Diencephalon (tissue), 1 donor: ENCODE data around the gene TFF3. TPM values are rescaled to one million over a fixed set of nuclear protein-coding genes. Genes with fewer than 3 reads are reported as not detected.

Source experiments
- total RNA-seq: library from RNA; depleted of rRNA; stranded (reverse); fragments of >200 nt; gene quantifications from one replicate; pipeline ENCODE4 v1.2.3, GENCODE V29; 2014

The TFF3 gene
- total RNA-seq, result not detected

DNA sequence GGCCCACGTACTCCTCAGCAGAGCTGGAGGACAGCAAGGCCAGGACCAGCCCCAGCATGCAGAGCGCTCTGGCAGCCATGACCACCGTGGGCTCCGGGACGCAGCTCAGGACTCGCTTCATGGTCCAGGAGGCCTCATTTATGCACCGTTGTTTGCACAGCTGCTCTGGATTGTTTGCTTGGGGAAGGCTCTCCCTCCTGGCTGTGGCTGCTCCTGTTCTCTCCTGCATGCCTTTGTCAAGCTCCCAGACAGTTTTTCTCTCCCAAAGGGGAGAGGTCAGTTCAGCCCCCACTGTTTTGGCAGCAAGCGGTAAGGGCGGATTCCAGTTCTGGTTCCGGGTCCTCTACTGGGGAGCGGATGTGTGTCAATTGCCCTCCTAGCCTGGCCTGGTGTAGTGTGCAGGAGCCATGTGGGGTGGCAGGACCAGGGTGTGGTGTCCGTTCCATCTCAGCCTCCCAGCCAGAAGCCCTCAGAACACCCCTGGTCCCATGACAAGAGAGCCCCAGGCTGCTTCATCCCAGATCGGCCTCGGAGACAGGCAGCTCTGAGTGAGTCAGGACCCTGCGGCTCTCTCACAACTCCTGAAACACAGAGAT, at the start of gene TFF3:
Gene TFF3 (minus strand): TSS at position 114 of the 596 bp plus-strand sequence. CDS start 35 bp downstream, at position 79.

DNA sequence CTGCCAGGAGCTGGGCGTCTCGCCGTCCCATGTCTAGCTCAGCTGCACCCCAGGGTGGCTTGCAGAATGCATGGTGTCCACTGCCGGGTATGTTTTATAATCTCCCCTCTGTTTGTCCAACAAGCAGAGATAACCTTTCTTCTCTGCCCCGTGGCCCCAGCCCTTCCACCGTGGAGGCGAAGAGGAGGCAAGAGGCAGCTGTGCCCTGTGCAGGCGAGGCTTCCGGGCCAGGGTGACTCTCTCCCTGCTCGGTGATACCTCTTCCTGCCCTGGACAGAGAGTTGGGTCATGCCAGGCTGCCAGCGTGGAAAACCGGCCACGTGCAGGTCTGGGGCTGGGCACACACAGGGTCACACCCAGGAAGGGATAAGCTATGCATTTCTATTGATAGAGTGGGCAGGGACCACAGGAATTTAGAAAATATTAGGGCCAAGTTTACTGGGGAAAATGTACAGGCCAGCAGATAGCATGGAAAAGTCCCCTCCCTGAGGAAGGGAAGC, 35.8 kb upstream of the TFF3 start, which contains the start of gene TFF2:
Gene TFF2 (minus strand): TSS at position 68 of the 500 bp plus-strand sequence. CDS start 37 bp downstream, at position 31.

Other genes with a start within 250 kb of the TFF3 start
- gene UMODL1, start 244.1 kb downstream of the TFF3 start, total RNA-seq, result not detected
- gene ABCG1, start 96.3 kb downstream of the TFF3 start, total RNA-seq, result 23.5 TPM
- gene TFF2, start 35.6 kb upstream of the TFF3 start, total RNA-seq, result not detected
- gene TFF1, start 51.1 kb upstream of the TFF3 start, total RNA-seq, result not detected
- gene TMPRSS3, start 80.6 kb upstream of the TFF3 start, total RNA-seq, result 0.23 TPM
- not detected for gene UBASH3A, start 88.5 kb upstream of the TFF3 start, total RNA-seq
- 9.9 TPM for gene RSPH1, start 180.8 kb upstream of the TFF3 start, total RNA-seq
- gene SLC37A1, start 198.4 kb upstream of the TFF3 start, total RNA-seq, result 40.6 TPM